Stimulated activated CD8-positive, alpha-beta memory T cell treated with anti-CD3 and anti-CD28 coated beads, Interleukin-15, amount 100 ng/mL, for 24 hours (primary cell): ENCODE data around the gene IGFL3.

Experiments used
- DNase-seq: peaks from one replicate; pipeline ENCODE4 v3.0.0-alpha.2; 2020; ENCODE audit warnings: low read depth

Gene IGFL3

DNA sequence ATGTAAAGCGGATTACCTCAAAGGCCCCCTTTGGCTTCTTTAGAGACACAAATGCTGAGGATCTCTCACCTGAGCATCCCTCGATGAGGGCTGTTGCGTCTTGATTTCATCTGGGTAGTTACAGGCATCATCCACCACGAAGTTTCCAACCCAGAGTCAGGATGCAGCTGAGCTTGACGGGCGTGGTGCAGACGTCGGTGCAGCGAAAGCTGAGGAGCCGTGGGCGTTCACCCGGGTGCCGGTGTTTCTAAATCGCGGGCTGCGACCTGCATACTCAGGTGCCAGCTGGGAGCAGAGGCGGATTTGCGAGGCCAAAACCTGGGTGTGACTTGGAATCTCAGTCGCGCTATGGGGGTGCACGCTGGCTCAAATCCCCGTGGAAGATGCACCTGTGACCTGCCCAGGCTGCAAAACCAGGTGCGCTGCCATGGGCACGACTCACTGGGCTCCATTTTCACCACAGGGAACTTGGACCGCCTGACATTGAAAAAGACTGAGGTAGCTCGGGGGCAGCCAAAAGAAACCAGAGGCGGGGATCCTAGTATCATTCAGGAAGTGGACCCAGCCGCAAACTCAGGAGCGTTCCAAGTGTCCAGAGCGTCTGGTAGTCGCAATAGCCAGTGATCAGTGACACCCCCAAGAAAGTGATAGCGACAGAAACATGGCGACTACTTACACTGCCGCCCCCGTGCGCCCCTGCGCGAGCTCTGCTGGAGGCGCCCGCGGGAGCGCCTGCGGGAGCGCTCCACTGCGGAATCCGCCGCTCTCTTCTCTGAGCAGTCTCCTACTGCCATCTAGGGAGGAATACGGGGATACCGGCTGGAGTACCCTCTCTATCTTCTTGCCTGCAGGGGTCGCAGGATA lies 47.3 kb downstream of the IGFL3 start:
- DNase-seq: no peak

DNA sequence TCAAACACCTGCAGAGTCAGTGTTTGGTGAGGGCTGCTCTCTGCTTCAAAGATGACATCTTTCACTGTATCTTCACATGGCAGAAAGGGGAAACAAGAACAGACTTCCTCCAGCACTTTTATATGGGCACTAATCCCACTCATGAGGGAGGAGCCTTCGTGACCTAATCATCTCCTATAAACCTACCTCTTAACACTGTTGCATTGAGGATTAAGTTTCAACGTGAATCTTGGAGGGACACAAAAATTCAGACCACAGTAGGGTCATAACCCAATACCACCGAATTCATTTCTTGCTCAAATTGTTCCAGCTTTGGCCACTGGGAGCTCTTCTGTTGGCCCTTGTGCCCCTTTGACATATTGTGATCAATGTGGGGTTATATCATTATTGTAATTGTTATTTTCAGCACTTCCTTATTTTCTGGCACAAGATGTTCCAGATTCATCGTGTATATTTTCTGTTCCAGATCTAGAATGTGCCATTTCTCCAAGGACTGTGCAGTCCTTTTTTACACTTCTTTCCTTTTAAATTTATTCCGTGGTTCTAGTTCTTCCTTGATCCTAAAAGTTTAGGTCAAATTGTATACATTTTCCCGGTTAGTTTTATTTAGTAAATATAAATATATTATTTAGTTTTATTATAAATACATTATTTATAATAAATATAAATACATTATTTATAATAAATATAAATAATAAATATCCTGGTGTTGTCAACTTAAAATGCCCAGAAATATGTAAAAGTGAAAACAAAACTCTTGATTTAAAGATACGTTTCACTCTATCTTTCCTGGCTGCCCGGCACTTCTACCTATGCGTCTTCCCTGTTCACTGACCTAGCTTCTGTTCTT lies 48.2 kb downstream of the IGFL3 start:
- no peak for DNase-seq

DNA sequence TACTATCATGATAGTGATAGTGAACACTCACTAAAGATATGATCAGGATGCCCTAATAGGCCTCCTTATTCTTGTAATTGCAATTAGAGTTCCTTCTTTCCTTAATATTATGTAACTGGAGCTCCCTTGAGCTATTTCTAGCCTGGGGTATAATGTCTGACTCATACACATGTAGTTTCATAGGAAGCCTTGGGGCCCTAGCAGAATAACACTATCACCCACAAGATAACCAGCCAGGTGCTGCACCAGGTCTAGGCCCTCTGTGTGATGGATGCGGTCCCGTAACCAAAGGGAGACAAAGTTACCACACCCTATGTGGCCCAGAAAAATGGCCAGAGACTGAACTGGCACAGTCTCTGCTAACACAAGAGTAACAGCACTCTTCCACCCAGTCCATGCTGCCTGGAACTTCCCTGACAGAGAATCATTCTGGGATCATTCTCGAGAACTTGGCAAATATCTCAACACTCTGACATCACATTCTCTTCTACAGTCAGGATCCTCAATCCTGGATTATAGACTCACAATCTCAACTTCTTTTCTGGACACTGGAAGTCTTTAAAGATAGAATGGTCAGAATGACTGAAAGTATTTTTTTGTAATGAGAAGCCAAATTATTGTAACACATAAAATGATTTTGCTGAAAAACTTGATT lies 51.1 kb downstream of the IGFL3 start:
- no peak for DNase-seq
